Right renal cortex interstitium (tissue), 3 donors: ENCODE data around the gene ASXL2. TPM values are rescaled to one million over a fixed set of nuclear protein-coding genes. Genes with fewer than 3 reads are reported as not detected.

Experiments
- DNase-seq, 3 donors: peaks; one replicate each; pipeline ENCODE4 v3.0.0-alpha.2; 2013; ENCODE audit warnings: low read depth in 3 of 3, low spot score in 2 of 3
- polyA plus RNA-seq, 3 donors: library from polyadenylated mRNA; unstranded; fragments of 120-200 nt; gene quantifications; one replicate each; pipeline ENCODE4 v1.2.1, GENCODE V29; 2013; ENCODE audit not compliant: insufficient read length in 3 of 3

ASXL2 gene
- polyA plus RNA-seq, 3 donors = 20.5 to 25.2 (median 23.5) TPM

- DNase-seq = no peak
These were observed 179.1 kb downstream of the ASXL2 start for GRCh38 chr2:25699216-25699615.

DNA sequence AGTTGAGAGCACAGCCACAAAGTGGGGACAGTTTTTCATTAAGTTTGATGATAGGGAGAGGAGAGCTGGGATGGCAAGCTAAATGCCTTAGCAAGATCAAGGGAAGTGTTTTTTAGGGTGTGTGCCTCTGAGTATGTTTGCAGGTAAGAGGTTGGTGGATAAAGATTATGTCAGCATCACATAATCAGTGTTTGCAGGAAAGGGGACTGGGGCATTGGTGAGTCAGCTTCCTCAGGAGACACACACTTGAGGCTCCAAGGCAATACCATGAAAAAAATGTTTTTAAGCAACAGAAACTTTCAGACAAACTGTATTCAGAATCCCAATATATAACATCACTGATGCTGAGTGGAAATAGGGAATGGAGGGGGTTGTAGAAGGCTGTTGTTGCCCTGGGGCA is 179.5 kb downstream of the ASXL2 start:
- DNase-seq = no peak

DNA sequence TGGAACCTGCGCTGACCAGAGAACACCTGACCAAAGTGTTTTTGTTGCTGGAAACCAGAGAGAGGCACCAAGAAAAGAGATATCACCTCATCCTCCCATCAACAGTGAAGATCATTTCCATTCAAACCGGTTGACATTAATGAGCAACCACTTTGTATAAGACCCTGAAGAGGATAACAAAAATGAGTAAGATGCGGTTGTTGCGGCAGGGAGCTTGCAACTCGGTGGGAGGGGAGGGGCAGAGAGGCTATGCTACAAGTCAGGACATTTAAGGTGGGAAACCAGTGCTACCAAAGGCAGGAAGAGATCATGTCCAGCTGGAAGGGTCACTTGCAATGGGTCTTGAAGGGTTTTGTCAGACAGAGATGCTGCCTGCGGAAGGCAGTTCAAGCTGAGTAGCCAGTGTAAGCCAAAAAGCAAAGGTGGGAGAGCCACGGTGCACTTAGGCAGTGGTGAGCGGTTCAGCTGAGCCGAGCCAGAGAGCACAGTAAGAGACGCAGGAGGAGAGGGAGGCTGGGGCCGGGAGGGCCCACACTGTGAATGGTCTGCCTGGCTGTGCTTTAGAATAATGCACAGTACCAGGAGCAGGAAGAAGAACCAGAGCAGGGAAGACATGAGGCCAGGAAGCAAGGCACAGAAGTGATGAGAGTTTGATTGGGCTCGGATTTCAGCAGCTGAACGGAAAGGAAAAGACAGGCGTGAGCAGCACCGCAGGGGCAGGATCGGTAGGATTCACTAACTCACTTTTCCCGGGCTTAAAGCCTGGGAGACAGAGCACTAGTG is 180.5 kb downstream of the ASXL2 start:
- no peak for DNase-seq

DNA sequence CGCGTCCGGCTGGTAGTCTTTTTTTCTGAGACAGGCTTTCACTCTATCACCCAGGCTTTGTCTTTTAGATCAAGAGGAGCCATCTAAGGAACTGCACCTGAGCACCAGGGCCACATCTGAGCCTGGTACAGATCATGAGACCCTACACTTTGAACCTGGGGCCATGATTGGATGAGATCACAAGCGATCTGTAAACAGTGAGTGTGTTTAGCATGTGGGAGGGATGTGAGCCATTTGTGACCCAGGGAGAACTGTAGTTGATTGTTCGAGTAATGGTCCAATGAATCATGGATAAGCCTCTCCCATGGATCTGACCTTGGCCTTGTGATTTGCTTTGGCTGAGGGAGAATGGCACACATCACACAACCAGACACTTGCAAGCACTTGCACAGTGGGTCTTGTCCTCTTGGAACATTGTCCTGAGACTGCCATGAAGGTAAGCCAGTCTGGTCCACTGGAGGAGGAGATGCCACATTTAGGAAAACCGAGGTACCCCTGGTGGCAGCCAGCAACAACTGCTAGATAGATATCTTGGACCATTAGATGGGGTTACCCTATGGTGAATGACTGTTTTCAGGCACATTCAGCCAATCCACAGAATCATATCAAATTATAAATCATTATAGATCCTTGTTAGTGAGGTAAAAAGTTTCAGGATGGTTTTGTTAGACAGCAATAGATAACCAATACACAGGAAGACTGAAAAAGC is 185.4 kb downstream of the ASXL2 start:
- no peak for DNase-seq

- DNase-seq = no peak
These were observed 186.1 kb downstream of the ASXL2 start for GRCh38 chr2:25692143-25692542.

DNA sequence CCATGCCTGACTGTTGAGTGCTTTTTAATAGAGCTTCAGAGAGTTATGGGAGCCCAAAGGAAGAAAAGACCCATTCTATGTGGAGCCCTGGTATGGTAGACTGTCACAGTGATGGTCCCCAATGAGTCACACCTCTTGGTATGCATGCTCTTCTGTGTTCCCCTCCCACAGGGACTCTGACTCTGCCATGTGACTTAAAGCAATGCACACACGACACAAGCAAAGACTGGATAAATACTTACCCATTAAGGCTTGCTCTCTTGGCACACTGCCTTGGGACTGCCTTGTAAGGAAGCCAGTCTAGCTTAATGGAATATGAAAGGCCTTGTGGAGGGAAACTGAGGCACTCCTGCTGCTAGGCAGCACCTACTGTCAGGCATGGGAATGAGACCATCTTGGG is 188.2 kb downstream of the ASXL2 start:
- DNase-seq = no peak

DNA sequence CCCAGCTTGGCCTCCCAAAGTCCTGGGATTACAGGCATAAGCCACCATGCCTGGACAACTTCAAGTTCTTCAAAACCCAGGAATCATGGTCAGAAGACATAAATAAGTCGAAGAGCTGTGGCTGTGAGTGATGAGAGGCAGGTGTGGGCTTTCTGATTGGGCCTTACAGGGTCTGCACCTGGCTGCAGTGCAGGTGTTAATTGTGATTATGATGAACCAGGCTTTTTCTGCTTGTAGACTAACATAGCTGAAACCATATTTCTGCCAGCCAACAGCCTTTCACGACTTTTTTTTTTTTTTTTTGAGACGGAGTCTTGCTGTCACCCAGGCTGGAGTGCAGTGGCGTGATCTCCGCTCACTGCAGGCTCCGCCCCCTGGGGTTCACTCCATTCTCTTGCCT is 190.1 kb downstream of the ASXL2 start:
- DNase-seq = no peak

GRCh38 chr2:25685741-25686140 is 192.5 kb downstream of the ASXL2 start:
- DNase-seq = no peak

DNA sequence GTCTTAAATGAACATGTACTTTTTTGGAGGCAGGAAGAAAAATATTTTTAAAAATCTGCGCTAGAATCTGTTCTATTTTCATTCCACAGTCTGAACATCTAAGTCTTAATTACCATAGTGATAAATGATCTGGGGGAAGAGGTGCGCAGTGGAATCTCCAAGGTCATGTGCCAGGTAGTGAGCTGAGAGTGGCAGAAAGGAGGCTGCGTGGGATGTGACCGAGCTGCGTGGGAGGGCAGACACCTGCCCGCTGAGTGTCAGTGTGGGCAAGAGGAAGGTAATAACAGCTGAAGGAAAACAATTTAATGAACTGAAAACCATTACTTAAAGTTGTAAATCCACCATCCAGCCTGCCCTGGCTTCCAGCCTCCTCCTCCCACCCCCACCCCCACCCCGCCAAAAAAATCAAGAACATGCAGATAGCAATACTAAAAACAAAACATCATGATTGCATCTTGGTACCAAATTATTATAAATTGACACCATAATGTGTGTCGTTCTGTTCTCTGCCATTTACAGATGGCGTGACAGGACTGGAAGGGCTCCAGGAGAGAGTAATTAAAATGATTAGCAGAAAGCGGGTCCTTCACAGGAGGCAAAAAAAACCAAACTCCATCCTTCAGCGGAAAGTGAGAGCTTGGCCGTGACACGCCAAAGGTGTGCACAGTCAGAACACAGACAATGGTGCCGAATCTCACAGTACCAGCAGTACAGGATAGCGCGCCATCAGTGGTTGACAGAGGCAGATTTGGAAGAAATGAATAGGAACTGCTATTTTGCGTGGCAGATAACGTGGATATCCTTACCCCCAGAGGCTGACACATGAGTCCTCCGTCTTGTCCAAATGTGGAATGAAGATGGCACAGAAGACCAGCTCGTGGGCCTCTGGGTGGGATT is 193.5 kb downstream of the ASXL2 start:
- no peak for DNase-seq

Other genes starting within 250 kb of the ASXL2 start
- 10 to 100 TPM; 17.0 to 20.4 (median 19.6) TPM for gene DTNB, start 204.9 kb downstream of the ASXL2 start, polyA plus RNA-seq
- gene KIF3C, start 104.0 kb upstream of the ASXL2 start, polyA plus RNA-seq = 10 to 100 TPM; 15.6 to 18.3 (median 17.9) TPM
- gene RAB10, start 155.6 kb upstream of the ASXL2 start, polyA plus RNA-seq = 100 to 1,000 TPM; 172 to 177 (median 175) TPM